ENCODE data around the gene OCA2. TPM values are rescaled to one million over a fixed set of nuclear protein-coding genes. Genes with fewer than 3 reads are reported as not detected.

Gene OCA2
- total and polyA plus RNA-seq, 2 of the 13 experiments (the other 11 are each of a cell fraction or from before 2014, with no cell fraction given): 0.02 to 0.05 TPM

GRCh38 chr15:27821273-27821672 lies 277.8 kb downstream of the OCA2 start:
- in situ Hi-C loops (cut with HindIII; ENCODE audit: extremely low pct_ligation_motif_present, low pct_unique_long_range_greater_than_20kb): no loop called here
- Histone ChIP-seq H3K4me2 (ENCODE audit: low read depth, low read length) (no peak overlapping the region), H3K4me3 (replicated peaks in 1 of 3; ENCODE audit: insufficient read depth in 1 of 3, low read depth in 2 of 3, low read length in 3 of 3) (no peak overlapping the region), H3K27ac (ENCODE audit: extremely low read length, insufficient read depth, low read length) (no peak overlapping the region), H3K9ac (ENCODE audit: insufficient read depth, low read depth, low read length) (no peak overlapping the region), H3K9me3 (ENCODE audit: low read length) (peaks cover 12% of the 10 kb centered on the region), H3K27me3 (ENCODE audit: control insufficient read depth in 1 of 2, insufficient read depth in 2 of 2, low read length in 2 of 2) (no peaks in the 10 kb centered on the region; a peak in 1 of 5 replicates), H3K36me3 (replicated peaks in 1 of 2; ENCODE audit: control insufficient read depth in 1 of 2, insufficient read depth in 2 of 2, low read length in 2 of 2) (no peaks in the 10 kb centered on the region), H2AFZ (ENCODE audit: low read length) (no peak overlapping the region), H4K20me1 (ENCODE audit: insufficient read depth, low read length) (no peaks in the 10 kb centered on the region), H3K4me1 (ENCODE audit: insufficient read depth, low read length) (no peaks in the 10 kb centered on the region), H3K79me2 (ENCODE audit: insufficient read depth, low read length) (no peaks in the 10 kb centered on the region)
- BruUV-seq (replicated peaks): no TSS peak
- FAIRE-seq (no peak), ATAC-seq (no peak), DNase-seq (ENCODE audit: low spot score) (no peak)
- 3% methylated on average over 3 of the region's 3 CpGs for WGBS (ENCODE audit: low lambda C conversion rate)
- ChIA-PET POLR2A (no interaction called here), CTCF (ENCODE audit: low intra/inter-chr PET ratio, low total read pairs) (no interaction called here)
- intact Hi-C loops (cut with micrococcal nuclease; ENCODE audit: unreplicated experiment): no loop called here
- no peak for TF ChIP-seq ZEB1 (IDR thresholded peaks at IDR 0.05; ENCODE audit: insufficient replicate concordance, low read depth)
- TF ChIP-seq MNT (IDR thresholded peaks at IDR 0.05): peak; percentile 90
- no peak for TF ChIP-seq ZNF225 (CRISPR knock-in tag; IDR thresholded peaks at IDR 0.05)
- TF ChIP-seq ZNF652 (CRISPR knock-in tag; IDR thresholded peaks at IDR 0.05; ENCODE audit: borderline replicate concordance, low read depth): no peak
- TF ChIP-seq ZFP82 (CRISPR knock-in tag; IDR thresholded peaks at IDR 0.05; ENCODE audit: borderline replicate concordance): no peak
- no peak for TF ChIP-seq ZNF260 (CRISPR knock-in tag; IDR thresholded peaks at IDR 0.05; ENCODE audit: borderline replicate concordance, low read depth)

GRCh38 chr15:27820722-27821121 lies 278.4 kb downstream of the OCA2 start:
- DNase-seq (ENCODE audit: low spot score) (no peak), ATAC-seq (no peak), FAIRE-seq (no peak)
- Histone ChIP-seq H2AFZ (ENCODE audit: low read length) (no peak overlapping the region), H3K4me2 (ENCODE audit: low read depth, low read length) (no peak overlapping the region), H3K9ac (ENCODE audit: insufficient read depth, low read depth, low read length) (no peak overlapping the region), H3K27ac (ENCODE audit: extremely low read length, insufficient read depth, low read length) (no peak overlapping the region), H4K20me1 (ENCODE audit: insufficient read depth, low read length) (no peaks in the 10 kb centered on the region), H3K79me2 (ENCODE audit: insufficient read depth, low read length) (no peaks in the 10 kb centered on the region), H3K27me3 (ENCODE audit: control insufficient read depth in 1 of 2, insufficient read depth in 2 of 2, low read length in 2 of 2) (no peaks in the 10 kb centered on the region; a peak in 1 of 5 replicates), H3K36me3 (replicated peaks in 1 of 2; ENCODE audit: control insufficient read depth in 1 of 2, insufficient read depth in 2 of 2, low read length in 2 of 2) (no peaks in the 10 kb centered on the region), H3K4me1 (ENCODE audit: insufficient read depth, low read length) (no peaks in the 10 kb centered on the region), H3K9me3 (ENCODE audit: low read length) (peaks cover 12% of the 10 kb centered on the region), H3K4me3 (replicated peaks in 1 of 3; ENCODE audit: insufficient read depth in 1 of 3, low read depth in 2 of 3, low read length in 3 of 3) (no peak overlapping the region)
- intact Hi-C loops (cut with micrococcal nuclease; ENCODE audit: unreplicated experiment) (no loop called here), in situ Hi-C loops (cut with HindIII; ENCODE audit: extremely low pct_ligation_motif_present, low pct_unique_long_range_greater_than_20kb) (no loop called here)
- no TSS peak for BruUV-seq (replicated peaks)
- POLR2A ChIA-PET: no interaction called here
- WGBS (ENCODE audit: low lambda C conversion rate): 4% methylated on average over 4 of the region's 4 CpGs
- CTCF ChIA-PET (ENCODE audit: low intra/inter-chr PET ratio, low total read pairs): no interaction called here
- TF ChIP-seq ZNF841 (CRISPR knock-in tag; IDR thresholded peaks at IDR 0.05; ENCODE audit: borderline replicate concordance) (no peak), ZSCAN9 (CRISPR knock-in tag; IDR thresholded peaks at IDR 0.05; ENCODE audit: borderline replicate concordance) (no peak), E2F1 (CRISPR knock-in tag; IDR thresholded peaks at IDR 0.05) (no peak), HIVEP1 (CRISPR knock-in tag; IDR thresholded peaks at IDR 0.05) (no peak), KDM5B (CRISPR knock-in tag; IDR thresholded peaks at IDR 0.05; ENCODE audit: borderline replicate concordance) (no peak), ZNF431 (CRISPR knock-in tag; IDR thresholded peaks at IDR 0.05; ENCODE audit: borderline replicate concordance, low read depth) (no peak), ZNF782 (CRISPR knock-in tag; IDR thresholded peaks at IDR 0.05; ENCODE audit: borderline replicate concordance) (no peak), EEA1 (CRISPR knock-in tag; IDR thresholded peaks at IDR 0.05; ENCODE audit: borderline replicate concordance) (no peak), FOXK1 (CRISPR knock-in tag; IDR thresholded peaks at IDR 0.05; ENCODE audit: borderline replicate concordance, low read depth) (no peak), HNF1B (CRISPR knock-in tag; IDR thresholded peaks at IDR 0.05) (no peak)

All from HepG2 (cell line).